Heart left ventricle (tissue), 13 donors: ENCODE data around the gene SAP30.

Experiments
- POLR2A ChIP-seq, 2 donors: fragments of 450-650 bp; IDR thresholded peaks; one replicate each; pipeline ENCODE4 v1.6.1; 2017; ENCODE audit warnings: antibody characterized with exemption in 2 of 2, mild to moderate bottlenecking in 2 of 2, moderate library complexity in 2 of 2
- TF ChIP-seq, protein P1 (sequence below), 12 donors: fragments of 200-600 bp; sonication (generic) in 4 of 12; IDR thresholded peaks; one replicate each; pipeline versions ENCODE4 v1.5.0 to v1.8.0; 2018 to 2022; ENCODE audit warnings: antibody characterized with exemption in 12 of 12, mild to moderate bottlenecking in 5 of 12
- donor health status: ischemic (EF 13 %, LVEDD 7.1; RV severe dilation, severe dysfunction).
- donor health status: DM: no; HTN: yes; CAD: no.
- donor health status: DM: no; HTN: no; CAD: no.
- donor health status: ischemic (EF 25% LVEDD 6.9; RV normal size, moderate dysfunction).
- donor health status: ischemic (EF 25% LVEDD 5.7; RV mildly dilated, moderate dysfunction).
- donor health status: ischemic (EF 35%, LVEDD 5.7; RV mildly dilated, moderate dysfunction).
- donor health status: nonischemic (EF 11% LVEDD 7.7; RV severe dilation, severe dysfunction).
- donor health status: DM: yes; HTN: yes; CAD: no.
- donor health status: PGD.
- donor health status: ischemic (EF 29% LVEDD 5.4; RV normal size, mild dysfunction).
- donor health status: nonischemic (EF 23%, LVEDD 6.1; RV moderate dilation, normal function).

GRCh38 chr4:173411106-173411693 is 40.4 kb downstream of the SAP30 start:
- TF ChIP-seq, protein P1, sequence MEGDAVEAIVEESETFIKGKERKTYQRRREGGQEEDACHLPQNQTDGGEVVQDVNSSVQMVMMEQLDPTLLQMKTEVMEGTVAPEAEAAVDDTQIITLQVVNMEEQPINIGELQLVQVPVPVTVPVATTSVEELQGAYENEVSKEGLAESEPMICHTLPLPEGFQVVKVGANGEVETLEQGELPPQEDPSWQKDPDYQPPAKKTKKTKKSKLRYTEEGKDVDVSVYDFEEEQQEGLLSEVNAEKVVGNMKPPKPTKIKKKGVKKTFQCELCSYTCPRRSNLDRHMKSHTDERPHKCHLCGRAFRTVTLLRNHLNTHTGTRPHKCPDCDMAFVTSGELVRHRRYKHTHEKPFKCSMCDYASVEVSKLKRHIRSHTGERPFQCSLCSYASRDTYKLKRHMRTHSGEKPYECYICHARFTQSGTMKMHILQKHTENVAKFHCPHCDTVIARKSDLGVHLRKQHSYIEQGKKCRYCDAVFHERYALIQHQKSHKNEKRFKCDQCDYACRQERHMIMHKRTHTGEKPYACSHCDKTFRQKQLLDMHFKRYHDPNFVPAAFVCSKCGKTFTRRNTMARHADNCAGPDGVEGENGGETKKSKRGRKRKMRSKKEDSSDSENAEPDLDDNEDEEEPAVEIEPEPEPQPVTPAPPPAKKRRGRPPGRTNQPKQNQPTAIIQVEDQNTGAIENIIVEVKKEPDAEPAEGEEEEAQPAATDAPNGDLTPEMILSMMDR (IDR thresholded peaks at IDR 0.05) = no peak
- no peak for TF ChIP-seq POLR2A (IDR thresholded peaks at IDR 0.05)
